SU-DHL-6 (cell line): ENCODE data around the gene RBMS3.

Experiments used
- EZH2phosphoT487 ChIP-seq: fragments of 200-600 bp; sonication (generic), shearing (Covaris generic); conservative IDR thresholded peaks from 2 replicates; pipeline ENCODE4 v1.6.1; 2018; ENCODE audit warnings: mild to moderate bottlenecking, antibody characterized with exemption, low read length, moderate library complexity, mixed read lengths
- TF ChIP-seq, protein P1 (sequence below): fragments of 200-600 bp; sonication (generic); IDR thresholded peaks from one replicate; pipeline ENCODE4 v1.5.1; 2017; ENCODE audit warnings: antibody characterized with exemption, mild to moderate bottlenecking, low read length, moderate library complexity; ENCODE audit not compliant: insufficient read depth, poor library complexity, severe bottlenecking

DNA sequence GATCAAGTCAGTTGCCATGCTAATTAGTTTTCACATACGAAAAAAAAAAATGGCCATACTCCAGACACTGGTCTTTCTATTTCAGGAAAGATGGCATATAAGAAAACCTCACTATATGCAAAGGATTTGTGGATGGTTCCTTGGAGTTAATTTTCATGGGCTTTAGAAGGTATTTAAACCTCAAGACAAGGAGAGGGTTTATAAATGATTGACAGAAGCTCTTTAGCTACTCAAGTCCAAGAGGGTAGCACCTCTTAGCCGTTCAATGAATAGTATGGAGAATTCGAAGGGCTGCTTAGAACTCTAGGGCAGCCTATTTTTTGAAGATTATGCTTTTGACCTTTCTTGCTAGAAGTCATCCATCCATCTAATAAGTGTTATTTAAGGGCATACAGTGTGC is 41.7 kb downstream of the RBMS3 start:
- TF ChIP-seq, protein P1, sequence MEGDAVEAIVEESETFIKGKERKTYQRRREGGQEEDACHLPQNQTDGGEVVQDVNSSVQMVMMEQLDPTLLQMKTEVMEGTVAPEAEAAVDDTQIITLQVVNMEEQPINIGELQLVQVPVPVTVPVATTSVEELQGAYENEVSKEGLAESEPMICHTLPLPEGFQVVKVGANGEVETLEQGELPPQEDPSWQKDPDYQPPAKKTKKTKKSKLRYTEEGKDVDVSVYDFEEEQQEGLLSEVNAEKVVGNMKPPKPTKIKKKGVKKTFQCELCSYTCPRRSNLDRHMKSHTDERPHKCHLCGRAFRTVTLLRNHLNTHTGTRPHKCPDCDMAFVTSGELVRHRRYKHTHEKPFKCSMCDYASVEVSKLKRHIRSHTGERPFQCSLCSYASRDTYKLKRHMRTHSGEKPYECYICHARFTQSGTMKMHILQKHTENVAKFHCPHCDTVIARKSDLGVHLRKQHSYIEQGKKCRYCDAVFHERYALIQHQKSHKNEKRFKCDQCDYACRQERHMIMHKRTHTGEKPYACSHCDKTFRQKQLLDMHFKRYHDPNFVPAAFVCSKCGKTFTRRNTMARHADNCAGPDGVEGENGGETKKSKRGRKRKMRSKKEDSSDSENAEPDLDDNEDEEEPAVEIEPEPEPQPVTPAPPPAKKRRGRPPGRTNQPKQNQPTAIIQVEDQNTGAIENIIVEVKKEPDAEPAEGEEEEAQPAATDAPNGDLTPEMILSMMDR: no peak
- no peak for TF ChIP-seq EZH2phosphoT487
